Ecto neural progenitor cell (in vitro differentiated cells): Measurements from ENCODE around the gene TIAM1.

Experiments
- DNase-seq: peaks from one replicate; pipeline ENCODE4 v3.0.0-alpha.2; 2018; ENCODE audit warnings: low spot score

TIAM1 gene

DNA sequence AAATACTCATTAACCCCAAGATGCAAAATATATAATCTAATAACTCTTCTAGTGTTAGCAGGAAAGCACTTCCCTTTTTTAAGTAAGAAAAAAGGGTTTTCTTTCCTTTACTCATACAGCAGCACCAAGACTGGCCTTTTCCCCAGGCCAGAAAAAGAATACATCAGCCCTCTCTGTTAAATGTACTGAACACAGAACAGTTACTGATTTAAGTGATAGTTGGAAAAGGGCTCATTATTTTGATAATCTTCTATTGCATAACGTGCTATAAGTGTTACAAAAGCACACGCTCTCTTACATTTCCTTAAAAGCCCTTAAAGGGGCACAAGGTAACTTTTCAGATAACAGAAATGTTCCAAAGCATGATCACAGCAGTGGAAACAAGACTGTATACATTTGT, 142.9 kb downstream of the TIAM1 start:
- no peak for DNase-seq

DNA sequence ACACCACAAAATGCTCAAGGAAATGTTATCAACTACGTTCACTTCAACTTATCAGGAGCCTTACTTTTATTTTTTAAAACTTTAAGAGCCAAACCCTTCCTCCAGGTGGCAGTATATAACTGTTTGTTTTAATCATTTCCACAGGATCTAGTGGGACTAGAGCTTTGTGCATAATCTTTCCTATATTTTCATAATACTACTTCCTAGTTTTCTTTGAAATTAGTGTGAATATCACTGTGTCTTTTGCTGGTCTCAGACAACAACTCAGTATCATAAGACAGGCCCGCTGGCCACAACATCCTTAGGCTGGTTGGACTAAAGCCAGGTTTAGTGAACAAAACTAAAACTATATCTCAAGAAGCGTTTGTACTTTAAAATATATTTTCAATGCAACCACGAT, 145.5 kb downstream of the TIAM1 start:
- no peak for DNase-seq

DNA sequence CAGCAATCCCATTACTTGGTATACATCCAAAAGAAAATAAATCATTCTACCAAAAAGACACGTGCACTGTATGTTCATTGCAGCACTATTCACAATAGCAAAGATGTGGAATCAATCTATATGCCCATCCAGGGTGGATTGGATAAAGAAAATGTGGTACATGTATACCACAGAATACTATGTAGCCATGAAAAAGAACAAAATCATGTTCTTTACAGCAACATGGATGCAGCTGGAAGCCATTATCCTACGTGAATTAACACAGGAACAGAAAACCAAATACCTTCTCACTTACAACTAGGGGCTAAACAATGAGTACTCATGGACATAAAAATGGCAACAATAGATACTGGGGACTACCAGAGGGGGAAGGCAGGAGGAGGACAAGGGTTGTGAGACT, 147.3 kb downstream of the TIAM1 start:
- DNase-seq = no peak

DNA sequence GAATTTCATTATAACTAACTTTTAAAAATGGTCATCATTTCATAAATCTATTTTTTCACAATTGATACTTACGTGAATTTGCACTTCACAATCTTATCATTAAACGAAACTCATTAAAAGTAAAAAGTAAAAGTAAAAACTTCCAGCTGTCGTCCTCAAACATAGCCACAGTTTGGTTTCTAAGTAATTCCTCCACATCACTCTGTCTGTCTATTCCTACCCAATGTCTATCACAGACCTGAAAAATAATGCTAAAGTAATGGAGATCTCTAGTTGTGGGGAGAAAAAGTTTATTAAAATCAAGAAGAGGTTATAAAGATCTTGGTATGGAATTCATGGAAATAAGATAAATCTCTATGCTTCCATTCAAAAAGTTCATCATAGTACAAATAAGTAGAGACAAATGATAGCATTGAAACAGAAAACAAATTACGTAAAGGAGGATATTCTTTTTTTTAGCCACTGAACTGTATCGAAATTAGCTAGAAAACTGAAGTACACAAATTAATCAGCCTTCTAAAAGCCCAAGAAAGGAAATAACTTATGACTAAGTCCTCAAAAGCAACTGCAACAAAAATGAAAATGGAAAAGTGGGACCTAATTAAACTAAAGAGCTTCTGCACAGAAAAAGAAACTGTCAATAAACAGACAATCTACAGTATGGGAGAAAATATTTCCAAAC, 148.6 kb downstream of the TIAM1 start:
- no peak for DNase-seq

DNA sequence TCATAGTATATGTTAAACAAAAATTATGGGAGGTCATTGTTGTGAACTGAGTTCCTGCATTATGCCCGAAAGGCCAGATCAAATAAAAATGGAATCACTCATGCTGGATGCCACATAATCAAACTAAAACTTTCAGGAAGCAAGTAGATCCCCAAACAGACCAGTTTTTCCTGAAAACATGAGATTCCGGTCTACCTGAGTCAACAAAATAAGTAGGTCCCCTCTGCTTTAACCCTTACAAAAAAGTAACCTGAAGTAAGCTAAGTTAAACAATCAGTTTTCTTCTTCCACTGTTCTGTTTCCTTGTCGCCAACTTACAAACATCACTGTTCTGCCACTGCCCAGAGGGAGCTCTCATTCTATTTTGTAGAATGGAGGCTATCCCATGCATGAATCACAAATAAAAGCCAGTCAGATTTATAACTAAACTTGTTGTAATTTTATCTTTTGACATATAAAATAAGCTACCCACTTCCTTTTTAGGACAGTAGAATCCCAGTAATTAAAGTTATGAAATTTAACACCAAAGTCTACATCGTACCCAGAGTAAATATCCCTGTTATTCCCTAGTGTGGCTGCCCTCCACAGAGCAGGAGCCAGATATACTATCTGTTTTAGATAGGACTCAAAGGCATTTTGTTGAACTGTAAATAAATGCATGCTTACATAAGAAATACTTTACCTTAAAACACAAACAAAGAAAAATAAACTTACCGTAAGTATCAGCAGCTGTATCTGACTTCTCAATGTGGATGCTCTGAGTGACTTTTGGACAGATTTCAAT, 149.4 kb downstream of the TIAM1 start:
- DNase-seq = no peak

DNA sequence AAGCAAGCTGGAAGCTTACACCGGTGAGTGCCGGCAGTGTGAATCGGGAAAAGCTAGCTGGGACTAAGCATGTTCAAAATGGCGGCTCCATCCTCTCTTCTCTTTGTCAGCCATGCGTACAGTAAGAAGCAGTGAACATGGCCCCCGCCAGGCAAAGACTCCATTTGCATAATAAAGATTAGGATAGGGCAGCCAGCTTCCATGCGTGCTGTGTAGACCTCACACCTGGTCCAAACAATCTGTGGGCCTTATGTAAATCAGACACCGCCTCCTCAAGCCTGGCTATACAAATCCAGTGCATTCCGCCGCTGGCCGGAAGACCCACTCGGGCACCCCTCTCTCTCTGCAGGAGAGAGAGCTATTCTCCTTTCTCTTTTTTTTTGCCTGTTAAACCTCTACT, 150.3 kb downstream of the TIAM1 start:
- DNase-seq = no peak

DNA sequence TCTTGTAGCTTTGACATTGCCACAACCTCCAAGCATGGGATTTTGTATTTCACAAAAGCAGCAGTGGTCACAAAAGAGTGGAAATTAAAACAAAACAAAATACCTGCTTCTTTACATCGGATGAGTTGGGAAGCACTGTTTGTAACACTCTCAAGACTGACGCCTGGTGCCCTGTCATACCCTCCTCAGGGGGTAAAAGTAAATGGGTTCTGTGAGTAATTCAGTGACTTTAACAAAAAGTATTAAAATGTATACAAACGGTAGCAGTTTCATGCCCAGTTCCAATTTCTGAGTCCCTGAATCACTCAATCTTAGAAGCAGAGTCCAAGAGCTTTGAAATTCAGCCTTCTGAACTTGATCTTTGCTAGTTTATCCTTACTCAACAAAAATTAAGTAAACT, 152.5 kb downstream of the TIAM1 start:
- no peak for DNase-seq

DNA sequence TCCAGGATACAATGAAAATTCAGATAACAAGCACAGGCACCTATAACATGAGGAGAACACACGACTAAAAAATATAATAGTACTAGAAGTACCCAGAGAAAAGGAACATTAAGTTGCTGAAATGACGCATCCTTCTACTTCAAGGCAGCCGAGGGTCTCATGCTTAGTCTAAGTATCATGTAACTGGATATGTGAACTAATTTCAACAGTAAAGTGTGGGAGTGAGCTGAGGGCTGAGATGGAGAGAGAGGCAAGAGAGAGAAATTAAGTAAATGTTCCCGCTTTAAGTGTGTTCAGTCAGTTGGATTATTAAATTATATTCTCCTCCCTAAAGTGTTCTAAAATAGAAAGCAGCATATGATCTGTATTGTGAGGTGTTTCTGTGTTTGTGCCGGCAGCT, 153.5 kb downstream of the TIAM1 start:
- DNase-seq = no peak

DNA sequence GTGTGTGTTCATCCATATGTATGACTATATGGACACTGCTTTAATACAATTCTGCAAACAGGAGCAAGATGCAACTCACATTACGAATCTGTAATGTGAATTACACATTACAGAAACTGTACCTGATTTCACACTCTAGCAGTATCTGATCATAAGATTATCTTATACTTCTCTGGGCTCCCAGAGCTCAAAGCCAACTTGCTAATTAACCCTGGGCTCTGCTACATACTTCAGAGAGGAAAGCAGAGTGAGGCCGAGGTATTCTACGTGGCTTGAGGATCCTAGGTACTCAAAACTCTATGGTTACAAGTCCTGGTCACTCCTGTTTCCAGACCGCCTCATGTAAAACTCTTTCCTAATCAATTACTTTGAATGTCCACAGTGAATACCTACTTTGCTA, 156.6 kb downstream of the TIAM1 start:
- DNase-seq = no peak

DNA sequence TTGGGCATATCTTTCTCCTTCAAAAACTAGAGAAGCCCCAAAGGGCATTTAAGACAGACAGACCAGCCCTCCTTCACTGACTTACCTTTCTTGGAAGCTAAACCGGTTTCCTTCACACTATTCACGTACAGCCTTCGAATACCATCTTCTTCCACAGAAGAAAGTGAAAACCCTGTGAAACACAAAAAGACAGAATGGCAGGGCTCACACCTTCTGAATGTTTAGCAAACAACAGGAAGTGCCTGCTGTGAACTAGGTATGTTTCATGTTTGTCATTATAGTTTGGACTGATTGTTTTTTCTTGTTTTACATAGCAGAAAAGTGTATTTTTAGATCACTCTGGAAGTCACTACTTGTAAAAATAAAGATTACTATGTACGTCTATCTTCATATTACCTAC, 157.1 kb downstream of the TIAM1 start:
- no peak for DNase-seq

DNA sequence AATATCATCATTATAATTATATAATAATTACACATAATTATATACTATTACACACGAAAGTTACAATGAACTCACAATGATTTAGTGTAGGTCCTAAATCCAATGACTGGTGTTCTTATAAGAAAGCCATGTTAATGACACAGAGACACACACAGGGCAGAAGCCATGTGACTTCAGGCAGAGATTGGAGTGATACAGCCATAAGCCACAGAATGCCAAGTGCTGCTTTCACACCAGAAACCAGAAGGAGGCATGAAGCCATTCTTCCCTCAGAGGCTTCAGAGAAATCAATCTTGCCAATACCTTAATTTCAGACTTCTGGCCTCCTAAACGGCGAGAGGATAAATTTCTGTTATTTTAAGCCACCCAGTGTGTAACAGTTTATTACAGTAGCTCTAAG, 158.4 kb downstream of the TIAM1 start:
- no peak for DNase-seq

DNA sequence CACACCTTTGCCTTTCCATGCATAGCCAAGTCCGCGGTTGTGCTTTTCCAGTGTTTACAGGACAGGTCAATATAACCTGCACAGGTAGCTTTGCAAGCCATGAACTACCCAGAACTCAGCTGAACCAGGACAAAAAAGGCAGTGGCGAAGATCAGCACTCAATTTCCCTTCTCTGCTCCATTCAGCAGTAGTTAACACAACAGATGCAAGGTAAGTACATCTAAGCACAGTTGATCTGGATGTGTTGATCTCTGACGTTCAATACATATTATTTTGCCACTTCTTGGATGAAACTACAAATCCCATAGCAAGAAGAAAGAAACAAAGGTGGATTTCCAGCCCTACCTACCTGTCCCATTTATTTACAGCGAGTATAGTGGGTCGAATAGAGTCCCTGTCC, 159.2 kb downstream of the TIAM1 start:
- DNase-seq = no peak

DNA sequence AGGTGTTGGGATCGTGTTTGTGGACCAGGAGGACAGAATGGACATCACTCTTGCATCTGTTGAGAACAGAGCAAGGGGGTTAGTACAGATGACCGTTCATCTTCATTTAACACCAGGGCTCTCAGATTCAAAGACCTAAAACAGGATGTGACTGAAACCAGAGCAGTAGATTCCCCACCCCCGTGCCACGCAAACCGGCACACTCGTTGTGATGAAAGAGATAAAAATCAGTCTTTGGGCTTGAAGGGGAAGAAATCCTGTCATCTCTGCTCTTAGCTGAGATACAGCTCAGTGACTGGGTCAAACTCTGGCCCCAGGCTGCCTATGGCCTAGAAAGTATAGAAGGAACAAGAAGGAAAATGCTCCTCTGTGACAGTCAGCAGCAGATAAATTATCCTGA, 159.6 kb downstream of the TIAM1 start:
- DNase-seq = no peak

DNA sequence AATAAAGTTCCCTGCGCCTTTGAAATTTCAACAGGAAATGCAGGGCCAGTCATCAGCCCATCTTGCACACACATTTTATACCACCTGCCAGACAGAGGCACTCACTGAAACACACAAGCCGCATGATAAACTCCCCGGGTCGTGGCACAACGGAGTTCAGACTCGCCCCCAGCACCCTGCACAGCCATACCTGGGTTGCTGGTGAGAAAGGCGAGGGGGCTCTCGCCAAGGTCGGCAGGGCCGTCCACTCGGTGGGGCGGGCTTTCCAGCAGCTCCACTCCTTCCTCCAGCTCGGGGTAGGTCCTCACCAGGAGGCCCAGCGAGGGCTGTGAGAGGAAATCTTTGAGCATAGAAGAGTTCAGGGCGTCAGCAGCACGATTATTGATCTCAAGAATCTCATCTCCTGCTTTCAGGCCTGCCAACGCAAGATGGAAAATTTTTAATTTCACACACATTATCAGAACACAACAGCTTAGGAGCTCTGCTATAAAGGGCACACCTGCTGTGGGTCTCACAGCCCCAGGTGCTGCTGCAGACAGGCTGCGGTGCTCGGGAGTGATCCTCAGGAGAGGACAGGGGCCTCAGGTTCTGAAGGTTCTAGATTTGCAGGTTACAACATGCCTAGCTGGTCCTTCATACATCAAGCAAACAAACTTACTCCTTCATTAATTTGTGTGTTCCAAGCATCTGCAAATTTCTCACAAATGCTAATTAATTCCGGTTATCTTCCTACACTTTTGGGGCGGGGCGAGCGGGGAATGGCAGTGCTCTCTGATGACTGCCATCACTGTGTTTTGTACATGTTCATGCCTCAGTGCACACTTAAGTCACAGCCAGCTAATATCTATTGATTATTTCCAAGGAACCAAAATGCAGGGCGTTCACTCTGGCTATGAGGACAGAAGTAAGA, 161.6 kb downstream of the TIAM1 start:
- no peak for DNase-seq

DNA sequence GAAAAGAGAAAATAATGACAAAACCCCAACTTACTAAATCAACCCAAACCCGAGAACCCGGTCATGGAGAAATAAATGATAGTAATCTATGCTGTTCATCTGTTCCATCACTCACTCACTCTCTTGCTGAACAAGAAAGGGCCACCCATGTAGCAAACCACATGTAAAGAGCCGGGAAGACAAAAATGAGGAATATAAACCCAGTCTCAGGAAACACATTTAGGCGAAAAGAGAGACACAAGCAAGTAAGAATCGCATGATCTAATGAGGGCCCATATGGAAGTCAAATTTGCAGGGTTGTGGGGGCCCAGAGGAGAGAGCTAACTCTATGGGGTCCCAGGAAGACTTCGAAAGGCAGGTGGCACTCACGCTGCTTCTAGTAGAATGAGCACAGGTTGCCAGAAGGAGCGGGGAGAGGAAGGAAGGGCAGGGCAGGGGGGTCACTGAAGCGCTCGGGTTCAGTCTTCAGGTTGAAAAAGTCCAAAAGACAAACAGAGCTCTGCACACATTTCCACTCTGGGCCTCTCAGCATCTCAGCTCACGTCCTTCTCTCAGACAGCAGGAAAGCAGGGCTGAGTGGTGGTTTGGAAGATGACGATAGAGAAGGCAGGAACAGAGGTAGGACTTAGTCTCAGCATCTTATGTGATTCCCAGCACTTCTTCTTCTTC, 162.8 kb downstream of the TIAM1 start:
- DNase-seq = no peak

DNA sequence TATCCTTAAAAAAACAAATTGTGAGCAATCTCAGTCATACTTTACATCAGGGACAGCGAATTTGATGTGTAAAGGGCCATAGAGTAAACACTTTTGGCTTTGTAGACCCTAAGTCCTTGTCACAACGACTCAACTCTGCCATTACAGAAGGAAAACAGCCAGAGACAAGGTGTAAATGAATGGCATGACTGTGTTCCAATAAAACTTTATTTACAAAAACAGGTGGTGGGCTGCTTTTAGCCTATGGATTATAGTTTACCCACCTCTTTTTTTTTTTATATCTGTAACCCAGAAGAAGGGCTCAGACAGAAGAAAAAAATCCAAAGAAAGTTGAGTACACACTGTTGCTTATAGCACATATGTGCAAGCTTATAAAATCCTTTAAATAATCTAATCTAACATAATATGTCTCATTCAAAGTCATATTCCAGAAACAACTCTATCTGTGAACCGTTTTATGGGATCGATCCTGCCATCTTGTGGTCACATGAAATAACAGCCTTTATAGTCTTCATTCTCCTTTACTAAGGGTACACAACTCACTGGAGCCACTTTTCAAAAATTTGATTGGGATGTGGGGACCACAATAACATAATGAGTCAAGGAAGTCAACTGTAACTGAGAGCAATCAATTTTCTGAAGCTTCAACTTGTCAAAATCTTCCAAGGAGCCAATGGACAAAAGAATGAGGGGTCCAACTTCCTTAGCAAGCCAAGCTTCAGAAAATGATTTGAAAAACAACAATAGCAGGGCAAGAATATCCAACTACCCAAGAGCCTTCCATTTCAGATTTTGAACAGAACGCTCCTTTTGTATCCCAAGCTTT, 163.6 kb downstream of the TIAM1 start:
- no peak for DNase-seq

DNA sequence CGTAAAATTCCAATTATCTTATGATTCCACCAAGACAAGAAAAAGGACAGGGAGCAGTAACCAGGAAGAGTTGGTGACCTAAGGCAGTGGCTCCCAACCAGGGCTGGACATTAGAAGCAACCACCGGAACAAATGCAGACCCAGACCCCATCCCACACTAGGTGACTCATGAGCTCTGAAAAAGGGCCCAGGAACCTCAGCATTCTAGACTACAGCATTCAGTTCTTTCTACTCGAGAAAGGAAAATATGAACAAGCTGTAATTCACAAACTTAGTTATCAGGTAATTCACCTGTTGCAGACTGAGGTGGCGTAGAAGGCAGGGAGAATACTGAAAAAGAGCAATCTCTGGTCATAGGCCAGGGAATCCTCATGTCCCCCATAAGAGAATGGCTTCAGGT, 167.3 kb downstream of the TIAM1 start:
- DNase-seq = no peak

DNA sequence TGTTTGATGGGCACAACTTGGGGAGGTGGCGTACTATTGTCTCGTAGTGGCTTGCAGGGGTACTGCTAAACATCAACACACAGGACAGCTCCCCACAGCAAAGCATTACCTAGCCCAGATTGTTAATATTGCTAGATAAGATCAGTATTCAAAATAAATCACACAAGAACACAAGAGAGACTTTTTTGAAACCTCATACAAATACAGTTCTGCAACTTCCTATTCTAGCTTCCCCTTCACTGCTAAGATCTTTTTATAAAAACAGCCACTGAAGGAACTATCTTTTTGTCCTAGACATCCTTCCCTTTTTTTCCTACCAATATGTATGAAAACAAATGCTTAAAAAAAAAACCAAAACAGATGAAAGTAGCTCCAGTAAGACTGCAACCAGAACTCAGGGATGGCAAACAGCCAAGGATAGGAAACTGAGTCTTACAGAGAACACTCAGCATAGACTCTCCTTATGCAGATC, 167.9 kb downstream of the TIAM1 start:
- DNase-seq = no peak

DNA sequence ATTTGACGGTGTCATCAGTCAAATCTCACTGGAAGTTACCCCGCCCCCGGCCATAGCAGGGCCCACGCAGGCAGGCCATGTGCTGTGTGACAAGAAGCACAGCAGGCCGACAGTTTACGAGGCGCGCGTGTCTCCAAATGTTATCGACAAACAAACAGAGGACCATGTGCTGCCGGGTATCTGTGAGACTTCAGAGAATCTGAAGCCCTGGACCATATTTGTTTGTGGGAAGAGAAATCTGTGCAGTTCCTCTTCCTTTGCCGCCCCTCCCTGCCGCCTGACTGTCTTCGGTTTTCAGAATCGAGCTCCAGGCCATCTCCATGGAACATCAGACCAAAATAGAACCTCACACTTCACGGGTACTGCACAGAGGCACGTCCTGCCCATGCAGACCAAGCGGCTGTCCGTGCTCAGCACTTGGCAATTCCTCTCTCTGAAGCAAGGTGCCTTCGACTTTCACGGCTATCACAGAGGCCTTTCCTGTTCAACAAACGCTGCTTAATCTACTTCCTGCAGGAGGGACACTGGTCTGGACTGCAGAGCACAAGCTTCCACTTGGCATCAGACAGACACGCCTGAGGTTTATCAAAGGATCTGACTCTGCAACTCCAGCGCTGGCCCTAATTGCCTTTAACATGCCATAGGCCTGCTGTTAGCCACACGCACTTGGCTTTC, 170.0 kb downstream of the TIAM1 start:
- no peak for DNase-seq

DNA sequence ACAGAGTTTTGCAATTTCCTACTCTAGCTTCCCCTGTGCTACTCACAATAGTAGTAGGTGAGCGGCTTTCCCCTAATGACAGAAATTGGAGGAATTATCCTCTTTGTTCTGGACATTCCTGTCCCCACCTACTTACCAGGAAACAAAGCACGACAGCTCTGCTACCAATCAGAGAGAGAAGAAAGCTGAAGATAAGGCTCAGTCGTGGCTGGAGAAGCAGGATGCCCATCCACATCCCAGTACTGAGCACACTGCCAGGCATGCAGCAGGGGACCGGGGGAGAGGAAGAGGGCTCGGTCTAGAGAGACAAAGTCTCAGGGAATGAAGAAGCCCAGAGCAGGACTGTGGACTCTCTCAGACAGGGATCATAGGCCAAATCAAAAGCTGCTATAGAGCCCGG, 171.7 kb downstream of the TIAM1 start:
- no peak for DNase-seq
